Liver (tissue), 9 donors: ENCODE results near the gene MSI2. TPM values are rescaled to one million over a fixed set of nuclear protein-coding genes. Genes with fewer than 3 reads are reported as not detected.

Experiments
- DNase-seq: peaks from one replicate; pipeline ENCODE4 v3.0.0-alpha.2; 2017; ENCODE audit warnings: low spot score
- H3K27ac ChIP-seq, 2 donors: one replicate each; pipeline ENCODE4 v1.7.0; 2013; ENCODE audit warnings: inconsistent platforms in 2 of 2, low read length in 2 of 2, control low read depth in 1 of 2, low read depth in 1 of 2, mild to moderate bottlenecking in 1 of 2
- H3K27me3 ChIP-seq, 4 donors: one replicate each; pipeline versions ENCODE4 v1.6.1 to v1.7.0; 2013; ENCODE audit warnings: low read length in 3 of 4, inconsistent platforms in 1 of 4, mild to moderate bottlenecking in 1 of 4, moderate library complexity in 1 of 4; ENCODE audit not compliant: control insufficient read depth in 4 of 4, insufficient read depth in 4 of 4
- H3K36me3 ChIP-seq, 4 donors: one replicate each; pipeline versions ENCODE4 v1.6.1 to v1.7.0; 2013; ENCODE audit warnings: low read length in 3 of 4, mild to moderate bottlenecking in 3 of 4, low read depth in 1 of 4, moderate library complexity in 1 of 4; ENCODE audit not compliant: control insufficient read depth in 4 of 4, insufficient read depth in 3 of 4
- H3K4me1 ChIP-seq, 4 donors: one replicate each; pipeline versions ENCODE4 v1.6.1 to v1.7.0; 2013; ENCODE audit warnings: low read length in 3 of 4, mild to moderate bottlenecking in 3 of 4, moderate library complexity in 1 of 4; ENCODE audit not compliant: control insufficient read depth in 4 of 4, insufficient read depth in 4 of 4
- H3K4me3 ChIP-seq, 3 donors: one replicate each; pipeline versions ENCODE4 v1.6.1 to v1.7.0; 2013; ENCODE audit warnings: low read length in 3 of 3, control low read depth in 1 of 3, low read depth in 1 of 3, mild to moderate bottlenecking in 1 of 3
- H3K9ac ChIP-seq, 2 donors: one replicate each; pipeline ENCODE4 v1.7.0; 2013; ENCODE audit warnings: low read length in 2 of 2, mild to moderate bottlenecking in 2 of 2, moderate library complexity in 2 of 2, control low read depth in 1 of 2, low read depth in 1 of 2
- H3K9me3 ChIP-seq, 4 donors: one replicate each; pipeline versions ENCODE4 v1.6.1 to v1.7.0; 2013; ENCODE audit warnings: low read length in 3 of 4; ENCODE audit not compliant: control insufficient read depth in 4 of 4
- EGR1 ChIP-seq, 2 donors: IDR thresholded peaks; 2 replicates each; pipeline ENCODE4 v1.6.1; 2016 to 2018; ENCODE audit warnings: antibody characterized with exemption in 2 of 2, low read depth in 2 of 2
- FOXA1 ChIP-seq: IDR thresholded peaks from 2 replicates; pipeline ENCODE4 v1.6.1; 2016; ENCODE audit warnings: antibody characterized with exemption
- FOXA2 ChIP-seq: IDR thresholded peaks from 2 replicates; pipeline ENCODE4 v1.6.1; 2016; ENCODE audit warnings: antibody characterized with exemption
- GABPA ChIP-seq, 2 donors: IDR thresholded peaks in 1 of 2; conservative IDR thresholded peaks in 1 of 2; 2 replicates each; pipeline ENCODE4 v1.6.1; 2016; ENCODE audit warnings: antibody characterized with exemption in 2 of 2, mild to moderate bottlenecking in 1 of 2, moderate library complexity in 1 of 2
- HNF4A ChIP-seq, 2 donors: conservative IDR thresholded peaks; 2 replicates each; pipeline ENCODE4 v1.6.1; 2016; ENCODE audit warnings: antibody characterized with exemption in 2 of 2, mild to moderate bottlenecking in 2 of 2
- HNF4G ChIP-seq: IDR thresholded peaks from 2 replicates; pipeline ENCODE4 v1.6.1; 2016; ENCODE audit warnings: antibody characterized with exemption
- JUND ChIP-seq, 2 donors: IDR thresholded peaks; 2 replicates each; pipeline ENCODE4 v1.6.1; 2016; ENCODE audit warnings: antibody characterized with exemption in 2 of 2
- MAX ChIP-seq: IDR thresholded peaks from 2 replicates; pipeline ENCODE4 v1.6.1; 2016; ENCODE audit warnings: antibody characterized with exemption
- NR2F2 ChIP-seq: IDR thresholded peaks from 2 replicates; pipeline ENCODE4 v1.6.1; 2016; ENCODE audit warnings: antibody characterized with exemption
- RAD21 ChIP-seq, 2 donors: IDR thresholded peaks; 2 replicates each; pipeline ENCODE4 v1.6.1; 2016; ENCODE audit warnings: antibody characterized with exemption in 2 of 2, mild to moderate bottlenecking in 2 of 2
- REST ChIP-seq: IDR thresholded peaks from 2 replicates; pipeline ENCODE4 v1.6.1; 2016; ENCODE audit warnings: antibody characterized with exemption, mild to moderate bottlenecking
- SP1 ChIP-seq: IDR thresholded peaks from 2 replicates; pipeline ENCODE4 v1.6.1; 2018; ENCODE audit warnings: antibody characterized with exemption, mild to moderate bottlenecking
- TAF1 ChIP-seq: conservative IDR thresholded peaks from 2 replicates; pipeline ENCODE4 v1.6.1; 2016; ENCODE audit warnings: antibody characterized with exemption, mild to moderate bottlenecking
- ZBTB33 ChIP-seq: IDR thresholded peaks from 2 replicates; pipeline ENCODE4 v1.6.1; 2016; ENCODE audit warnings: antibody characterized with exemption
- WGBS: extraction: QIAGEN DNeasy Blood & Tissue Kit; methylation state at CpG from one replicate; pipeline ENCODE4 v1.1.7; 2013; 5-methylcytosine and 5-hydroxymethylcytosine counted together
- polyA plus RNA-seq, 2 donors: library from polyadenylated mRNA; stranded (reverse) in 1 of 2; unstranded in 1 of 2; fragments of 200-250 nt in 1 of 2; fragments of >200 nt in 1 of 2; fragmentation: Nextera tagmentation in 1 of 2; extraction: Ambion mirVana in 1 of 2; gene quantifications; one replicate each; pipeline versions ENCODE4 v1.2.1 to v1.2.3, GENCODE V29; 2013 to 2015
- total RNA-seq, 2 donors: library from RNA; depleted of rRNA; stranded (reverse); fragments of >200 nt; gene quantifications; one replicate each; pipeline ENCODE4 v1.2.3, GENCODE V29; 2014
- TF ChIP-seq, protein P1 (sequence below): fragments of 150-350 bp; IDR thresholded peaks from 2 replicates; pipeline ENCODE4 v1.5.1; 2017; ENCODE audit warnings: improper control_type of control experiment, low read depth, low read length; ENCODE audit not compliant: missing input control
- donor health status: healthy.
- donor health status: healthy.
- donor health status: healthy.
- donor health status: healthy.
- donor health status: healthy.

The MSI2 gene
- total and polyA plus RNA-seq, 4 donors, result 5.7 to 15.6 (median 9.2) TPM

DNA sequence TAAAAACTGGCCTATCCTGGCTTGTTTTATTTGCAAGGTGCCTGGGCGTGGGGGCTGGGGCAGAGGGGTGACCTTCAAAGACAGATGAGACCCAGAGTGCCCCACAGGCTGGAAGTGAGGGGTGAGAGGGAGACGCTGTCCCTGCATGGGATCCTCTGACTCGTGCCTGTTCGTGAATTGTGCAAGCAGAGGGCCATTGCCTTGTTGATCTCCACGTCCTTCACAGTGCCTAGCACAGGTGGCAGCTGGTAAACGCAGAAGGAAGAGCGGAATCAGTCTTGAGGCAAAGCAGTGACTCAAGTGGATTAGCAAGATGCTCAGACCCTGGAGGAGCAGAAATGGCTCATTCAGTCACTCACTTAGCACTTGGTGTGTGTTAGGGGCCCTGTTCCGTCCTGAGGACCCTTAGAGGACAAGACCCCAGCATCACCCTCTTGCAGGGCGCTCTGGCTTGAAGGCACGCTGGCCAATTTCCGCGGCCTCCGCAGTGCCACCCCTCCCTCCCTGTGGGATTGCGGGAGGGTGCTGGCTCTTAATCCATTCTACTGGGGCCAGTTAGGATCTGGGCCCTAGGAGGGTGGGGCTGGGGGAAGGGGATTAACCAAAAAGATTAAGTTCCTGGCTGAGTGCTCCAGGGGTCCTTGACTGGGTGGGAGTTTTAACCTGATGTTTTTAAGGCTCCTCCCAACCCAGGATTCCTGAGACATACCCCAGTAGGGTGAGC lies 337.6 kb downstream of the MSI2 start:
- Histone ChIP-seq H3K9me3 (no peaks in the 10 kb centered on the region), H3K27ac (no peak overlapping the region), H3K36me3 (no peaks in the 10 kb centered on the region), H3K27me3 (no peaks in the 10 kb centered on the region), H3K4me3 (no peak overlapping the region), H3K4me1 (no peaks in the 10 kb centered on the region), H3K9ac (no peak overlapping the region)
- WGBS, result 98% methylated on average over 14 of the region's 14 CpGs
- DNase-seq, result no peak
- TF ChIP-seq TAF1 (no peak), NR2F2 (no peak), REST (no peak), EGR1 (IDR thresholded peaks at IDR 0.05; ENCODE audit: low read depth in 2 of 2) (no peak), JUND (IDR thresholded peaks at IDR 0.05) (no peak), ZBTB33 (no peak), MAX (no peak), RAD21 (IDR thresholded peaks at IDR 0.05) (no peak), FOXA1 (no peak), HNF4G (no peak), GABPA (IDR thresholded peaks at IDR 0.05 in 1 of 2, conservative IDR thresholded peaks at IDR 0.05 in 1 of 2) (no peak)
- TF ChIP-seq, protein P1, sequence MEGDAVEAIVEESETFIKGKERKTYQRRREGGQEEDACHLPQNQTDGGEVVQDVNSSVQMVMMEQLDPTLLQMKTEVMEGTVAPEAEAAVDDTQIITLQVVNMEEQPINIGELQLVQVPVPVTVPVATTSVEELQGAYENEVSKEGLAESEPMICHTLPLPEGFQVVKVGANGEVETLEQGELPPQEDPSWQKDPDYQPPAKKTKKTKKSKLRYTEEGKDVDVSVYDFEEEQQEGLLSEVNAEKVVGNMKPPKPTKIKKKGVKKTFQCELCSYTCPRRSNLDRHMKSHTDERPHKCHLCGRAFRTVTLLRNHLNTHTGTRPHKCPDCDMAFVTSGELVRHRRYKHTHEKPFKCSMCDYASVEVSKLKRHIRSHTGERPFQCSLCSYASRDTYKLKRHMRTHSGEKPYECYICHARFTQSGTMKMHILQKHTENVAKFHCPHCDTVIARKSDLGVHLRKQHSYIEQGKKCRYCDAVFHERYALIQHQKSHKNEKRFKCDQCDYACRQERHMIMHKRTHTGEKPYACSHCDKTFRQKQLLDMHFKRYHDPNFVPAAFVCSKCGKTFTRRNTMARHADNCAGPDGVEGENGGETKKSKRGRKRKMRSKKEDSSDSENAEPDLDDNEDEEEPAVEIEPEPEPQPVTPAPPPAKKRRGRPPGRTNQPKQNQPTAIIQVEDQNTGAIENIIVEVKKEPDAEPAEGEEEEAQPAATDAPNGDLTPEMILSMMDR, result no peak

DNA sequence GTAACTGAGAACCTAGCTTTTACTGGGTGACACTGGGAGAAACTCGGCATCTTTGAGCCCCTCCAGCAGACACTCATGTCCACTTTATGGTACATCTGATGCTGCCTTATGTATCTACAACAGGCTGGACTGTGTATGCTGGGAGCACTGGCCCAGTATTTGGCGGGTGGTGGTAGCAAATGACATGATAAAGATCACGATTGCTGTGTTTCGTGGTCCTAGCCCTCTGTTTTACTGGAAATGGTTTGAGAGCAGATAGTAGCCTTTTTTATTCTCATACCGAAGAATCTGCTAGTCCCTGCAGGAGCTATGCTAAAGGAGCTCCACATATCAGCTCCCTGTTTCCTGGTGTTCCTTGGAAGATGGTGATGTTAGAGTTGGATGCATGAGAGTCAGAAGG lies 338.4 kb downstream of the MSI2 start:
- Histone ChIP-seq H3K27ac (no peak overlapping the region), H3K36me3 (no peaks in the 10 kb centered on the region), H3K27me3 (no peaks in the 10 kb centered on the region), H3K9ac (no peak overlapping the region), H3K4me3 (no peak overlapping the region), H3K9me3 (no peaks in the 10 kb centered on the region), H3K4me1 (no peaks in the 10 kb centered on the region)
- no peak for DNase-seq
- WGBS, result 98% methylated on average over 5 of the region's 5 CpGs
- no peak for TF ChIP-seq ZBTB33
- no peak for TF ChIP-seq HNF4A (conservative IDR thresholded peaks at IDR 0.05)
- TF ChIP-seq FOXA2, result no peak
- no peak for TF ChIP-seq NR2F2
- TF ChIP-seq REST, result no peak
- no peak for TF ChIP-seq FOXA1
- TF ChIP-seq SP1, result no peak
- no peak for TF ChIP-seq GABPA (IDR thresholded peaks at IDR 0.05 in 1 of 2, conservative IDR thresholded peaks at IDR 0.05 in 1 of 2)
- no peak for TF ChIP-seq MAX
